Prostate gland (tissue), 2 donors: ENCODE data around the gene RBP7. TPM values are rescaled to one million over a fixed set of nuclear protein-coding genes. Genes with fewer than 3 reads are reported as not detected.

Experiments used
- DNase-seq: peaks from one replicate; pipeline ENCODE4 v3.0.0-alpha.2; 2019; ENCODE audit warnings: low spot score
- H3K27ac ChIP-seq, 2 donors: fragments of 200-600 bp; sonication (generic); 2 replicates each; pipeline ENCODE4 v1.5.1; 2017 to 2019
- H3K27me3 ChIP-seq: fragments of 200-600 bp; sonication (generic); replicated peaks from 2 replicates; pipeline ENCODE4 v1.5.1; 2019; ENCODE audit not compliant: insufficient read depth
- H3K36me3 ChIP-seq, 2 donors: fragments of 200-600 bp; sonication (generic); 1 replicate in 1 of 2; 2 replicates in 1 of 2; pipeline versions ENCODE4 v1.5.1 to v1.8.1; 2017 to 2019
- H3K4me1 ChIP-seq: fragments of 200-600 bp; sonication (generic); replicated peaks from 2 replicates; pipeline ENCODE4 v1.5.1; 2019
- H3K4me3 ChIP-seq, 2 donors: fragments of 200-600 bp; sonication (generic); 2 replicates each; pipeline ENCODE4 v1.5.1; 2017 to 2019
- H3K9me3 ChIP-seq: fragments of 200-600 bp; sonication (generic); 2 replicates; pipeline ENCODE4 v1.5.1; 2017
- CTCF ChIP-seq, 4 experiments: fragments of 200-600 bp in 2 of 4; fragments of 450-650 bp in 2 of 4; sonication (generic) in 2 of 4; IDR thresholded peaks; 1 replicate in 3 of 4; 2 replicates in 1 of 4; pipeline ENCODE4 v1.5.1; 2016 to 2019; ENCODE audit warnings: antibody characterized with exemption in 4 of 4, mild to moderate bottlenecking in 2 of 4, moderate library complexity in 2 of 4
- POLR2A ChIP-seq: fragments of 450-650 bp; IDR thresholded peaks from one replicate; pipeline ENCODE4 v1.6.1; 2016; ENCODE audit warnings: antibody characterized with exemption, mild to moderate bottlenecking
- POLR2AphosphoS5 ChIP-seq: sonication (generic); formaldehyde crosslinking; IDR thresholded peaks from one replicate; pipeline ENCODE4 v1.6.1; 2017; ENCODE audit warnings: antibody characterized with exemption
- WGBS: methylation state at CpG from one replicate; pipeline ENCODE4 v1.1.5; 2018; 5-methylcytosine and 5-hydroxymethylcytosine counted together
- intact Hi-C: fragments of 100-400 bp; cut with DNase I; formaldehyde crosslinking; loops from one replicate; pipeline ENCODE4 v1.14.2; 2022
- total RNA-seq, 2 donors: library from RNA; depleted of rRNA; stranded (reverse); fragments of >200 nt; gene quantifications; one replicate each; pipeline ENCODE4 v1.1.0, GENCODE V29; 2016

Gene RBP7
- 10 to 100 TPM in 1 of 2 donors, 1 to 10 TPM in 1; 5.9 to 23.5 TPM for total RNA-seq

- WGBS = 9% methylated on average over 53 of the region's 71 CpGs
- peak; percentile 4 for DNase-seq
- peak within 1 kb of the TSS; percentile 40 to 52 for H3K4me3 ChIP-seq
- H3K4me1 ChIP-seq = no peaks in the 10 kb centered on the region
- intact Hi-C loops = no loop called here
- H3K36me3 ChIP-seq = no peaks in the 10 kb centered on the region
- TF ChIP-seq POLR2A = no peak
- no peak for TF ChIP-seq CTCF (IDR thresholded peaks at IDR 0.05)
- no peak for TF ChIP-seq POLR2AphosphoS5
- H3K27ac ChIP-seq = peak within 1 kb of the TSS in 1 of 2 donors; percentile 33
- H3K27me3 ChIP-seq = no peaks in the 10 kb centered on the region
- H3K9me3 ChIP-seq = no peaks in the 10 kb centered on the region
Observed at GRCh38 chr1:9996624-9997582, at the start of gene RBP7. Gene RBP7, plus strand, starts transcription at chr1:9997228. Its CDS starts 31 bp downstream, at chr1:9997259.

- no peak overlapping the region for H3K27ac ChIP-seq
- no peaks in the 10 kb centered on the region for H3K9me3 ChIP-seq
- H3K4me3 ChIP-seq = no peak overlapping the region
- TF ChIP-seq POLR2A = no peak
- TF ChIP-seq POLR2AphosphoS5 = no peak
- no peak for TF ChIP-seq CTCF (IDR thresholded peaks at IDR 0.05)
- H3K4me1 ChIP-seq = no peaks in the 10 kb centered on the region
- DNase-seq = no peak
- intact Hi-C loops = no loop called here
- H3K36me3 ChIP-seq = no peaks in the 10 kb centered on the region
- no peaks in the 10 kb centered on the region for H3K27me3 ChIP-seq
- 91% methylated on average over 8 of the region's 8 CpGs for WGBS
Observed at GRCh38 chr1:9957726-9958125, 39.3 kb upstream of the RBP7 start.

GRCh38 chr1:9960011-9960410 is 37.0 kb upstream of the RBP7 start:
- intact Hi-C loops = no loop called here
- no peak overlapping the region for H3K4me3 ChIP-seq
- no peak for TF ChIP-seq POLR2A
- no peak for TF ChIP-seq CTCF (IDR thresholded peaks at IDR 0.05)
- no peak for TF ChIP-seq POLR2AphosphoS5
- no peaks in the 10 kb centered on the region for H3K27me3 ChIP-seq
- WGBS = 69% methylated on average over 4 of the region's 4 CpGs
- no peaks in the 10 kb centered on the region for H3K36me3 ChIP-seq
- H3K4me1 ChIP-seq = no peaks in the 10 kb centered on the region
- H3K9me3 ChIP-seq = no peaks in the 10 kb centered on the region
- DNase-seq = no peak
- H3K27ac ChIP-seq = no peak overlapping the region

GRCh38 chr1:9960706-9961562 is 36.1 kb upstream of the RBP7 start:
- WGBS = 67% methylated on average over 12 of the region's 12 CpGs
- no peaks in the 10 kb centered on the region for H3K9me3 ChIP-seq
- intact Hi-C loops = no loop called here
- H3K4me1 ChIP-seq = no peaks in the 10 kb centered on the region
- no peak for DNase-seq
- no peak overlapping the region for H3K4me3 ChIP-seq
- H3K27ac ChIP-seq = no peak overlapping the region
- H3K36me3 ChIP-seq = no peaks in the 10 kb centered on the region
- no peak for TF ChIP-seq CTCF (IDR thresholded peaks at IDR 0.05)
- TF ChIP-seq POLR2AphosphoS5 = no peak
- H3K27me3 ChIP-seq = no peaks in the 10 kb centered on the region
